Measurements from ENCODE around the gene MRPL58.
"Not testable (repeated sequence)": the region's sequence is repeated elsewhere in the genome, so short reads cannot be mapped to it uniquely, and the experiment has no call there.

The MRPL58 gene

GRCh38 chr17:75019146-75019545, 6.7 kb downstream of the MRPL58 start:
- TF ChIP-seq, protein P1, sequence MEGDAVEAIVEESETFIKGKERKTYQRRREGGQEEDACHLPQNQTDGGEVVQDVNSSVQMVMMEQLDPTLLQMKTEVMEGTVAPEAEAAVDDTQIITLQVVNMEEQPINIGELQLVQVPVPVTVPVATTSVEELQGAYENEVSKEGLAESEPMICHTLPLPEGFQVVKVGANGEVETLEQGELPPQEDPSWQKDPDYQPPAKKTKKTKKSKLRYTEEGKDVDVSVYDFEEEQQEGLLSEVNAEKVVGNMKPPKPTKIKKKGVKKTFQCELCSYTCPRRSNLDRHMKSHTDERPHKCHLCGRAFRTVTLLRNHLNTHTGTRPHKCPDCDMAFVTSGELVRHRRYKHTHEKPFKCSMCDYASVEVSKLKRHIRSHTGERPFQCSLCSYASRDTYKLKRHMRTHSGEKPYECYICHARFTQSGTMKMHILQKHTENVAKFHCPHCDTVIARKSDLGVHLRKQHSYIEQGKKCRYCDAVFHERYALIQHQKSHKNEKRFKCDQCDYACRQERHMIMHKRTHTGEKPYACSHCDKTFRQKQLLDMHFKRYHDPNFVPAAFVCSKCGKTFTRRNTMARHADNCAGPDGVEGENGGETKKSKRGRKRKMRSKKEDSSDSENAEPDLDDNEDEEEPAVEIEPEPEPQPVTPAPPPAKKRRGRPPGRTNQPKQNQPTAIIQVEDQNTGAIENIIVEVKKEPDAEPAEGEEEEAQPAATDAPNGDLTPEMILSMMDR (IDR thresholded peaks at IDR 0.05; ENCODE audit: borderline replicate concordance, insufficient read depth, low read depth, low read length), result no peak
- H3K4me3 ChIP-seq (ENCODE audit: low read depth, low read length), result no peak overlapping the region

DNA sequence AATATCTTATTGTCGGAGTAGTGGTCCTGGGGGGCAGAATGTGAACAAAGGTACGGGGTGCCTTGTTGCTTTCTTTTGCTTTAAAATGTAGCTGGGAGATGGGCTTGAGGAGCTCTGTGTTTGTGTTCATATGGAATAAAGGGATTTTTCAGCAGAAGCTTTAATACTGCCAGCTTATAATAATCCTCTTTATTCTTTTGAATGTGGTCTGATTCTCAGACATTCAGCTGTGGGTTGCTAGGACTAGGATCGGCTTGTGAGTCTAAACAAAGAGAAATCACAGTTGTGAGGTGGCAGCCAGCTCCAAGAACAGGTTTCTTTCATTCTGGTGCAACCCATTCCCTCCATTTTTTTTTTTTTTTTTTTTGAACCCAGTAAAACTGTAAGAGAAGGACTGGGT, 7.2 kb downstream of the MRPL58 start:
- no peak overlapping the region for H3K4me3 ChIP-seq (ENCODE audit: low read depth, low read length)
- TF ChIP-seq, protein P1 (IDR thresholded peaks at IDR 0.05; ENCODE audit: borderline replicate concordance, insufficient read depth, low read depth, low read length), result no peak

DNA sequence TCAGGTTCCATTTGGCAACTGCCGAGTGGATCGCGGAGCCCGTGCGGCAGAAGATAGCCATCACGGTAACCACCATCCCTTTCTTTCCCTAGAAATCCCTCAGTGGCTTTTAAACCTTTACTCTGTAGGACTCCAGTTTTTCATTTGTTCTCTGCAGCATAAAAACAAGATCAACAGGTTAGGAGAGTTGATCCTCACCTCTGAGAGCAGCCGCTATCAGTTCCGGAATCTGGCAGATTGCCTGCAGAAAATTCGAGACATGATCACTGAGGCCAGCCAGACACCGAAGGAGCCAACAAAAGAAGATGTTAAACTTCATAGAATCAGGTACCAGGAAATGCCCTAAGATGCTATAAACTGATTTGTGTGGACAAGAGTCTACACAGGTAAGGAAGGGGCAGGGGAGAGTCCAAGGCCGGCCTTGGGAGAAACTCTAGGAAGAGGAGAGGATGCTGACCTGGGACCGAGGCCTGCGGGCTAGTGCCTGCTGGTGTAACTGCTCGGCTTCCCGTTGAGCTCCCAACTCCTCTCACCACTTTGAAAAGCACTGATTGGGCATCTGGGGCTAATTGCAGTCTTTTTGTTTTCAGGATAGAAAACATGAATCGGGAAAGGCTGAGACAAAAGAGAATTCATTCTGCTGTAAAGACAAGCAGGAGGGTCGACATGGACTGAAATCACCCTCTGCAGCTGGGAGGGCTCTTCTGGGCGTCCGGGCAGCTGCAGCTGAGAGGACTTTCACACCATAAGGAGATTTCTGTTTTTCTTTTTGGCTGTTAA, 8.1 kb downstream of the MRPL58 start:
- no peak overlapping the region for H3K4me3 ChIP-seq (ENCODE audit: low read depth, low read length)
- TF ChIP-seq, protein P1 (IDR thresholded peaks at IDR 0.05; ENCODE audit: borderline replicate concordance, insufficient read depth, low read depth, low read length), result no peak

- H3K4me3 ChIP-seq (ENCODE audit: low read depth, low read length), result no peak overlapping the region
- TF ChIP-seq, protein P1 (IDR thresholded peaks at IDR 0.05; ENCODE audit: borderline replicate concordance, insufficient read depth, low read depth, low read length), result no peak
These were observed 12.4 kb downstream of the MRPL58 start for GRCh38 chr17:75024686-75025397.

DNA sequence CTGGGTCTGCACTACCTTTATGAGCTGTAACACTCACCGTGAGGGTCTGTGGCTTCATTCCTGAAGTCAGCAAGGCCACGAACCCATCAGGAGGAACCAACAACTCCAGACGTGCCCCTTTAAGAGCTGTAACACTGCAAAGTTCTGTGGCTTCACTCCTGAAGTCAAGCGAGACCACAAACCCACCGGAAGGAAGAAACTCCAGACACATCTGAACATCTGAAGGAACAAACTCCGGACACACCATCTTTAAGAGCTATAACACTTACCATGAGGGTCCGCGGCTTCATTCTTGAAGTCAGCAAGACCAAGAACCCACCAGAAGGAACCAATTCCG, 12.9 kb downstream of the MRPL58 start:
- not testable (repeated sequence) for H3K4me3 ChIP-seq (ENCODE audit: low read depth, low read length)

DNA sequence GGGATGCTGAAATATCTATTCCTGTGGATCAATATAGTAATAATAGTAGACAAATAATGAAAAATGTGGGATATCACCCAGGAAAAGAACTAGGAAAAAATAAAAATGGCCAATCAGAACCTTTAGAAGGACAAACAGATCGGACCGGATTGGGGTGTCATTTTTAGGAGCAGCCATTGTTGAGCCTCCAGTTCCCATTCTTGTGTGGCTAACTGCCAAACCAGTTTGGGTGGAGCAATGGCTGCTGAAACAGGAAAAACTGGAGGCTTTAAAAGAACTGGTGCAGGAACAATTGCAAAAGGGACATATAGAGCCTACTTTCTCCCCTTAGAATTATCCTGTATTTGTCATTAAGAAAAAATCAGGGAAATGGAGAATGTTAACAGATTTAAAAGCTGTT, 14.2 kb downstream of the MRPL58 start:
- not testable (repeated sequence) for H3K4me3 ChIP-seq (ENCODE audit: low read depth, low read length)

GRCh38 chr17:75030161-75030560, 17.7 kb downstream of the MRPL58 start:
- H3K4me3 ChIP-seq (ENCODE audit: low read depth, low read length), result no peak overlapping the region
- TF ChIP-seq, protein P1 (IDR thresholded peaks at IDR 0.05; ENCODE audit: borderline replicate concordance, insufficient read depth, low read depth, low read length), result no peak

DNA sequence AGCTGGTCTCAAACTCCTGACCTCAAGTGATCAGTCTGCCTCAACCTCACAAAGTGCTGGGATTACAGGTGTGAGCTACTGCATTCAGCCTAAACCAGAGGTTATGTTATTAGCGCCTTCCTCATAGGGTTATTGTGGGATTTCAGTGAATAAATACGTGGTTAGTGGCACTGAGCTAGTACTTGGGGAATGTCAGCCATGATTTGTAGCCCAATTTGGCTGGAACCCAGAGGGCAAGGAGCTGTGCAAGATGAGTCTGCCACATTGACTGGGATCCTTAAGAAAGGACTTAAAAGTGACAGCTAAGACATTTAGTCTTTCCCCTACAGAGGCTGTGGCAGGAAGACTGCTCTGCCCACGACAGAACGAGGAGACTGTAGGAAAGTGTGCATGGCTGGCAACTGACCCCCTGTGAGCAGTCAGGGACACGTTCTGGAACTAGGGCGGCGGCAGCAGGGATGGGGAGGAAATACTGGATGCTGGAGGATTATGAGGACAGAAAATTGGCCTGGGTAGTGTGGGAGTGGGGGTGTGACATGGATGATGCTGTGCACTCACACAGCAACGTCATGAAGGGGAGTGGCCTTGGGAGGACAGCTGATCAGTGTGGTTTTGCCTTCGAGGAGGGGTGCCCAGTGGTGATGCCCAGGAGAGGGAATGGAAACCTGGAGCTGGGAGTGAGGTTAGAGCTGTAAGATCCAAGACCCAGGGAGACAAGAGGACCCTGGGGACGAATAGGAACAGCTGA, 19.7 kb downstream of the MRPL58 start:
- peak overlapping the region; percentile 36 for H3K4me3 ChIP-seq (ENCODE audit: low read depth, low read length)
- TF ChIP-seq, protein P1 (IDR thresholded peaks at IDR 0.05; ENCODE audit: borderline replicate concordance, insufficient read depth, low read depth, low read length), result no peak

All from GM12875 (cell line).